PC-9 (cell line): ENCODE data around the gene NEO1.

Experiments
- CTCF ChIP-seq: fragments of 200-600 bp; sonication (generic); conservative IDR thresholded peaks from 2 replicates; pipeline ENCODE4 v1.6.1; 2017; ENCODE audit warnings: mixed run types, antibody characterized with exemption, mild to moderate bottlenecking, moderate library complexity
- EZH2 ChIP-seq: fragments of 200-600 bp; sonication (generic); IDR thresholded peaks from 2 replicates; pipeline ENCODE4 v1.8.0; 2017; ENCODE audit warnings: antibody characterized with exemption, low read depth

- TF ChIP-seq CTCF (no peak), EZH2 (no peak)
Observed at GRCh38 chr15:73153024-73153423, 100.8 kb downstream of the NEO1 start.
